ENCODE data around the gene CCNY. TPM values are rescaled to one million over a fixed set of nuclear protein-coding genes. Genes with fewer than 3 reads are reported as not detected.

The CCNY gene
- total and polyA plus RNA-seq, 2 experiments from 2014 or later: 51.5 to 55.8 TPM

- no peaks in the 10 kb centered on the region for H4K20me1 ChIP-seq (ENCODE audit: insufficient read depth, poor library complexity, severe bottlenecking)
- H3K4me2 ChIP-seq: no peak overlapping the region
- H3K36me3 ChIP-seq (replicated peaks; ENCODE audit: insufficient read depth, low read depth): no peaks in the 10 kb centered on the region
- H3K79me2 ChIP-seq: no peaks in the 10 kb centered on the region
- DNase-seq (ENCODE audit: low spot score): no peak
- no peaks in the 10 kb centered on the region for H3K4me1 ChIP-seq (ENCODE audit: insufficient read depth)
- H3K27me3 ChIP-seq: peaks cover 3% of the 10 kb centered on the region
- H2AFZ ChIP-seq: no peak overlapping the region
- 89% methylated on average over 6 of the region's 6 CpGs for WGBS (ENCODE audit: low lambda C conversion rate, missing lambda C conversion rate)
- no peak overlapping the region for H3K27ac ChIP-seq
- H3K4me3 ChIP-seq: no peak overlapping the region
- no peaks in the 10 kb centered on the region for H3K9me3 ChIP-seq (ENCODE audit: low read depth)
- TF ChIP-seq, protein P1, sequence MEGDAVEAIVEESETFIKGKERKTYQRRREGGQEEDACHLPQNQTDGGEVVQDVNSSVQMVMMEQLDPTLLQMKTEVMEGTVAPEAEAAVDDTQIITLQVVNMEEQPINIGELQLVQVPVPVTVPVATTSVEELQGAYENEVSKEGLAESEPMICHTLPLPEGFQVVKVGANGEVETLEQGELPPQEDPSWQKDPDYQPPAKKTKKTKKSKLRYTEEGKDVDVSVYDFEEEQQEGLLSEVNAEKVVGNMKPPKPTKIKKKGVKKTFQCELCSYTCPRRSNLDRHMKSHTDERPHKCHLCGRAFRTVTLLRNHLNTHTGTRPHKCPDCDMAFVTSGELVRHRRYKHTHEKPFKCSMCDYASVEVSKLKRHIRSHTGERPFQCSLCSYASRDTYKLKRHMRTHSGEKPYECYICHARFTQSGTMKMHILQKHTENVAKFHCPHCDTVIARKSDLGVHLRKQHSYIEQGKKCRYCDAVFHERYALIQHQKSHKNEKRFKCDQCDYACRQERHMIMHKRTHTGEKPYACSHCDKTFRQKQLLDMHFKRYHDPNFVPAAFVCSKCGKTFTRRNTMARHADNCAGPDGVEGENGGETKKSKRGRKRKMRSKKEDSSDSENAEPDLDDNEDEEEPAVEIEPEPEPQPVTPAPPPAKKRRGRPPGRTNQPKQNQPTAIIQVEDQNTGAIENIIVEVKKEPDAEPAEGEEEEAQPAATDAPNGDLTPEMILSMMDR (IDR thresholded peaks at IDR 0.05; ENCODE audit: poor library complexity): no peak
- TF ChIP-seq EZH2 (IDR thresholded peaks at IDR 0.05; ENCODE audit: borderline replicate concordance): no peak
- H3K9me2 ChIP-seq (replicated peaks; ENCODE audit: insufficient read depth): no peaks in the 10 kb centered on the region
These were observed 270.1 kb downstream of the CCNY start for GRCh38 chr10:35606430-35606829.

- Histone ChIP-seq H3K79me2 (no peaks in the 10 kb centered on the region), H4K20me1 (ENCODE audit: insufficient read depth, poor library complexity, severe bottlenecking) (no peaks in the 10 kb centered on the region), H2AFZ (no peak overlapping the region), H3K4me1 (ENCODE audit: insufficient read depth) (no peaks in the 10 kb centered on the region), H3K27ac (no peak overlapping the region), H3K9me3 (ENCODE audit: low read depth) (no peaks in the 10 kb centered on the region), H3K27me3 (peaks cover 3% of the 10 kb centered on the region), H3K4me3 (no peak overlapping the region), H3K36me3 (replicated peaks; ENCODE audit: insufficient read depth, low read depth) (no peaks in the 10 kb centered on the region), H3K9me2 (replicated peaks; ENCODE audit: insufficient read depth) (no peaks in the 10 kb centered on the region), H3K4me2 (no peak overlapping the region)
- DNase-seq (ENCODE audit: low spot score): no peak
- TF ChIP-seq, protein P1 (IDR thresholded peaks at IDR 0.05; ENCODE audit: poor library complexity): no peak
- no peak for TF ChIP-seq EZH2phosphoT487 (IDR thresholded peaks at IDR 0.05; ENCODE audit: low read depth, severe bottlenecking, unreplicated experiment)
- no peak for TF ChIP-seq EZH2 (IDR thresholded peaks at IDR 0.05; ENCODE audit: borderline replicate concordance)
- WGBS (ENCODE audit: low lambda C conversion rate, missing lambda C conversion rate): 97% methylated on average over 46 of the region's 78 CpGs
These were observed 271.4 kb downstream of the CCNY start for GRCh38 chr10:35607475-35608327.

DNA sequence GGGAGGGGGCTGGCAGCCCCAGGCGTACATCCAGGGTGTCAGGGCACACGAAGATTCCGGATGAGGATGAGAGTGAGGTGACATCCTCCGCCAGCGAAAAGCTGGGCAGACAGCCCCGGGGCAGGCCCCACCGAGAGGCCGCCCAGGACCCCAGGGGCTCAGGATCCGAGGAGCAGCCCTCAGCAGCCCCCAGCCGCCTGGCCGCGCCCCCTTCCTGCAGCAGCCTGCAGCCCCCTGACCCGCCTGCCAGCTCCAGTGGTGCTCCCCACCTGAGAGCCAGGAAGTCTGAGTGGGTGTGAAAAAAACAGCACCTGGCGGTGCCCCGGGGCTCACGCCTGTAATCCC lies 272.0 kb downstream of the CCNY start:
- Histone ChIP-seq H4K20me1 (ENCODE audit: insufficient read depth, poor library complexity, severe bottlenecking) (no peaks in the 10 kb centered on the region), H3K79me2 (no peaks in the 10 kb centered on the region), H3K9me2 (replicated peaks; ENCODE audit: insufficient read depth) (no peaks in the 10 kb centered on the region), H3K27ac (no peak overlapping the region), H3K4me2 (no peak overlapping the region), H3K36me3 (replicated peaks; ENCODE audit: insufficient read depth, low read depth) (no peaks in the 10 kb centered on the region), H3K9me3 (ENCODE audit: low read depth) (no peaks in the 10 kb centered on the region), H3K4me3 (no peak overlapping the region), H2AFZ (no peak overlapping the region), H3K27me3 (peaks cover 3% of the 10 kb centered on the region), H3K4me1 (ENCODE audit: insufficient read depth) (no peaks in the 10 kb centered on the region)
- WGBS (ENCODE audit: low lambda C conversion rate, missing lambda C conversion rate): 98% methylated on average over 12 of the region's 16 CpGs
- TF ChIP-seq EZH2phosphoT487 (IDR thresholded peaks at IDR 0.05; ENCODE audit: low read depth, severe bottlenecking, unreplicated experiment): no peak
- TF ChIP-seq, protein P1 (IDR thresholded peaks at IDR 0.05; ENCODE audit: poor library complexity): no peak
- TF ChIP-seq EZH2 (IDR thresholded peaks at IDR 0.05; ENCODE audit: borderline replicate concordance): no peak
- no peak for DNase-seq (ENCODE audit: low spot score)

Data from hepatocyte (in vitro differentiated cells).